SK-N-SH treated with all-trans-retinoic acid at 6 μM for 48 hours (cell line): ENCODE measurements around the gene ACAD9.

Experiments used
- ATAC-seq: fragments of 200-7000 bp; cut with Tn5 transposase; 3 replicates; pipeline ENCODE4 v1.9.1; 2020; ENCODE audit warnings: mild to moderate bottlenecking, moderate library complexity
- ARNTL ChIP-seq: fragments of 450-650 bp; formaldehyde crosslinking; IDR thresholded peaks from 2 replicates; pipeline ENCODE4 v1.5.0; 2020; ENCODE audit warnings: low read depth, mild to moderate bottlenecking, moderate library complexity, borderline replicate concordance
- BACH2 ChIP-seq: fragments of 250-450 bp; sonication (Bioruptor Pico); IDR thresholded peaks from 2 replicates; pipeline ENCODE4 v1.9.0; 2021; ENCODE audit warnings: mild to moderate bottlenecking, borderline replicate concordance
- CSDC2 ChIP-seq: fragments of 250-450 bp; sonication (Bioruptor Pico); IDR thresholded peaks from 2 replicates; pipeline ENCODE4 v1.5.0; 2020; ENCODE audit warnings: mild to moderate bottlenecking, moderate library complexity
- CSRNP3 ChIP-seq: fragments of 250-450 bp; sonication (Bioruptor Pico); IDR thresholded peaks from 2 replicates; pipeline ENCODE4 v1.5.1; 2021; ENCODE audit warnings: mild to moderate bottlenecking, moderate library complexity
- ESRRG ChIP-seq: fragments of 250-450 bp; sonication (Bioruptor Pico); IDR thresholded peaks from 2 replicates; pipeline ENCODE4 v1.6.1; 2021; ENCODE audit warnings: mild to moderate bottlenecking
- GLIS3 ChIP-seq: fragments of 250-450 bp; sonication (Bioruptor Pico); IDR thresholded peaks from 2 replicates; pipeline ENCODE4 v1.5.0; 2020; ENCODE audit warnings: mild to moderate bottlenecking, moderate library complexity
- OSR1 ChIP-seq: fragments of 250-450 bp; sonication (Bioruptor Pico); IDR thresholded peaks from 2 replicates; pipeline ENCODE4 v1.8.0; 2022; ENCODE audit warnings: moderate library complexity, mild to moderate bottlenecking, inconsistent platforms
- PATZ1 ChIP-seq: fragments of 250-450 bp; sonication (Bioruptor Pico); IDR thresholded peaks from 2 replicates; pipeline ENCODE4 v1.8.0; 2020; ENCODE audit warnings: mild to moderate bottlenecking, moderate library complexity, borderline replicate concordance
- POU6F1 ChIP-seq: fragments of 250-450 bp; sonication (Bioruptor Pico); IDR thresholded peaks from 2 replicates; pipeline ENCODE4 v1.8.0; 2021; ENCODE audit warnings: low read depth, mild to moderate bottlenecking, moderate library complexity, borderline replicate concordance
- PPARA ChIP-seq: fragments of 250-450 bp; sonication (Bioruptor Pico); IDR thresholded peaks from 2 replicates; pipeline ENCODE4 v1.5.0; 2020; ENCODE audit warnings: mild to moderate bottlenecking, borderline replicate concordance
- SNAI2 ChIP-seq: fragments of 250-450 bp; sonication (Bioruptor Pico); IDR thresholded peaks from 2 replicates; pipeline ENCODE4 v1.5.0; 2020; ENCODE audit warnings: mild to moderate bottlenecking, moderate library complexity
- TCF4 ChIP-seq: fragments of 250-450 bp; sonication (Bioruptor Pico); IDR thresholded peaks from 2 replicates; pipeline ENCODE4 v1.8.0; 2021; ENCODE audit warnings: mild to moderate bottlenecking, moderate library complexity, borderline replicate concordance
- TSHZ2 ChIP-seq: fragments of 250-450 bp; sonication (Bioruptor Pico); IDR thresholded peaks from 2 replicates; pipeline ENCODE4 v1.5.0; 2020; ENCODE audit warnings: mild to moderate bottlenecking, moderate library complexity
- ZC3H10 ChIP-seq: fragments of 250-450 bp; sonication (Bioruptor Pico); IDR thresholded peaks from 2 replicates; pipeline ENCODE4 v1.5.1; 2021; ENCODE audit warnings: mild to moderate bottlenecking, moderate library complexity
- ZFP3 ChIP-seq: fragments of 250-450 bp; sonication (Bioruptor Pico); IDR thresholded peaks from 2 replicates; pipeline ENCODE4 v1.5.0; 2020; ENCODE audit warnings: mild to moderate bottlenecking, moderate library complexity
- ZFP30 ChIP-seq: fragments of 450-650 bp; formaldehyde crosslinking; IDR thresholded peaks from 2 replicates; pipeline ENCODE4 v1.5.0; 2022; ENCODE audit warnings: mild to moderate bottlenecking, moderate library complexity
- ZNF565 ChIP-seq: fragments of 450-650 bp; formaldehyde crosslinking; conservative IDR thresholded peaks from 2 replicates; pipeline ENCODE4 v1.5.0; 2020; ENCODE audit warnings: low read depth, mild to moderate bottlenecking, moderate library complexity
- ZNF70 ChIP-seq: fragments of 450-650 bp; formaldehyde crosslinking; IDR thresholded peaks from 2 replicates; pipeline ENCODE4 v1.5.0; 2020; ENCODE audit warnings: mild to moderate bottlenecking, moderate library complexity

Gene ACAD9

GRCh38 chr3:128906031-128906803 lies 26.8 kb downstream of the ACAD9 start:
- no peak for ATAC-seq
- TF ChIP-seq ZFP30 (no peak), OSR1 (CRISPR knock-in tag) (no peak), ARNTL (no peak), ZC3H10 (CRISPR knock-in tag) (no peak), TSHZ2 (CRISPR knock-in tag) (no peak), BACH2 (CRISPR knock-in tag) (no peak), TCF4 (no peak), PATZ1 (CRISPR knock-in tag) (no peak), ZNF565 (no peak), ZNF70 (CRISPR knock-in tag) (no peak), ESRRG (CRISPR knock-in tag) (no peak), POU6F1 (CRISPR knock-in tag) (no peak), ZFP3 (CRISPR knock-in tag) (no peak), PPARA (CRISPR knock-in tag) (no peak), GLIS3 (CRISPR knock-in tag) (no peak), CSRNP3 (CRISPR knock-in tag) (no peak), SNAI2 (CRISPR knock-in tag) (no peak)
- TF ChIP-seq, all 23 proteins: peak for 0

DNA sequence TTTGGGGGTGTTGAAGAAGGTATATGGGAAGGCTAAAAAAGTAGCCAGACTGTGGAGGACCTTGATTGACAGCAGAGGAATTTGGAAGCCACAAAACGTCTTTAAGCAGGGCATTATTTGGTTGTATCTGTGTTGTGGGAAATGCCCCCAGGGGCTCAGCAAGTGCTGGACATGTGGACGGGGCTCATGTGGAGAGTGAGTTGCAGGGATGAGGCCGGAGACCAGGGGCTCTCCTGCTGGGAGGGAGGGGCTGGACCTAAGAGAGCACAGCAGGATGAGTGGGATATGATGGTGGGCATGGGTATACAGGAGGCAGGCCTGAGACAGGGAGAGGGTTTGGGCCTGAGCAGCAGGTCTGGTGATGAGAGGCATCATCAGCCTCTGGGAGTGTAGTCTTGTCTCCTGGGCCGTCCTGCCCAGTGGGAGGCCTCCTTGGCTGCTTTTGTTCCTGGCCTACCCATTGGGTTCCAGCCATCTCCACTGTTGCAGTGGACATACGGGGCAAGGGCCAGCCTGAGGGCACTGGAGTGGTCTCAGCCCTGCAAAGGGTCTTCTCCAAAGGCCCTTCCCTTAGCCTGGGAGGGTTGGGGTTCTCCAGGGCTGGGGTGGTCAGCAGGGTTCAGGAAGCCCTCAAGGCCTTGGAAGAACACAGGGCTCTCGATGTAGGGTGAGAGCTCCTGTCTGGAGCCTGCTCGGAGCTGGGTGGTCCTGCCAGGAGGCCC lies 27.5 kb downstream of the ACAD9 start:
- TF ChIP-seq PPARA (CRISPR knock-in tag) (no peak), BACH2 (CRISPR knock-in tag) (no peak), CSRNP3 (CRISPR knock-in tag) (no peak)
- no peak for ATAC-seq

GRCh38 chr3:128907706-128908445 lies 28.5 kb downstream of the ACAD9 start:
- no peak for ATAC-seq
- TF ChIP-seq TCF4 (no peak), PATZ1 (CRISPR knock-in tag) (no peak), ZNF70 (CRISPR knock-in tag) (no peak), CSDC2 (CRISPR knock-in tag) (no peak), PPARA (CRISPR knock-in tag) (no peak), ZFP30 (no peak)
